H1 (cell line): ENCODE measurements around the gene POLR3GL.

Experiments used
- EGR1 ChIP-seq: IDR thresholded peaks from 2 replicates; pipeline ENCODE4 v1.6.1; 2011; ENCODE audit warnings: low read depth, low read length, borderline replicate concordance
- EZH2 ChIP-seq: fragments of 200-600 bp; sonication (generic); IDR thresholded peaks from 2 replicates; pipeline ENCODE4 v1.7.1; 2012; ENCODE audit warnings: low read depth, mild to moderate bottlenecking, moderate library complexity, low read length, inconsistent platforms; ENCODE audit not compliant: severe bottlenecking
- POLR2A ChIP-seq, 2 experiments: IDR thresholded peaks; 1 replicate in 1 of 2; 2 replicates in 1 of 2; pipeline ENCODE4 v1.6.1; 2011; ENCODE audit warnings: low read depth in 2 of 2, low read length in 2 of 2, mild to moderate bottlenecking in 2 of 2; ENCODE audit errors: control extremely low read depth in 1 of 2
- SAP30 ChIP-seq: fragments of 300-600 bp; sonication (generic); IDR thresholded peaks from 2 replicates; pipeline ENCODE4 v1.7.1; 2012; ENCODE audit warnings: low read length, moderate library complexity, mild to moderate bottlenecking, inconsistent platforms; ENCODE audit not compliant: insufficient read depth, insufficient replicate concordance
- SP1 ChIP-seq: IDR thresholded peaks from 2 replicates; pipeline ENCODE4 v1.6.1; 2011; ENCODE audit warnings: low read depth, low read length
- TCF12 ChIP-seq: IDR thresholded peaks from 2 replicates; pipeline ENCODE4 v1.6.1; 2011; ENCODE audit warnings: low read depth, mild to moderate bottlenecking, low read length
- TF ChIP-seq, protein P1 (sequence below), 3 experiments: IDR thresholded peaks; 1 replicate in 2 of 3; 2 replicates in 1 of 3; pipeline versions ENCODE4 v1.5.1 to v1.6.1; 2011; ENCODE audit warnings: low read length in 3 of 3, mild to moderate bottlenecking in 3 of 3, inconsistent platforms in 2 of 3, low read depth in 1 of 3, moderate library complexity in 1 of 3; ENCODE audit not compliant: insufficient read depth in 1 of 3; ENCODE audit errors: control extremely low read depth in 1 of 3
- TF ChIP-seq, protein P2 (sequence below): IDR thresholded peaks from 2 replicates; pipeline ENCODE4 v1.6.1; 2012; ENCODE audit warnings: inconsistent platforms

DNA sequence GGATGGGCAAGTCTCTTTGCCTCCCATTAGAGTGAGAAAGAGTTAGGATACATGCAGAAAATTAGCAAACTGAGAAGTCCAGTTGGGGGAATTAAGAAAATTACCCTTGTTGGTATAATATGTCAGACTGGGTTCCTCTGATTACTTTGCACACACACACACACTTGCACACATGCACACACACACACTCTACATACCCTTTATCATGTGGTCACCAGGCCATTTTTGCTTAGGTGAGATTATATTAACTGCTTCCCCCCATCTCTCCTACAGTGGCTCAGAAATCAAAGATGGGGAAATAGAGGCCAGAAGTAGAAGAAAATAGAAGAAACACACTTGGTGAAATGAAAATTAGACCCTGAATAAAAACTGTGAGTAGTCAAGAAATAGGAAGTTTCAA lies 5.8 kb upstream of the POLR3GL start:
- TF ChIP-seq, protein P1, sequence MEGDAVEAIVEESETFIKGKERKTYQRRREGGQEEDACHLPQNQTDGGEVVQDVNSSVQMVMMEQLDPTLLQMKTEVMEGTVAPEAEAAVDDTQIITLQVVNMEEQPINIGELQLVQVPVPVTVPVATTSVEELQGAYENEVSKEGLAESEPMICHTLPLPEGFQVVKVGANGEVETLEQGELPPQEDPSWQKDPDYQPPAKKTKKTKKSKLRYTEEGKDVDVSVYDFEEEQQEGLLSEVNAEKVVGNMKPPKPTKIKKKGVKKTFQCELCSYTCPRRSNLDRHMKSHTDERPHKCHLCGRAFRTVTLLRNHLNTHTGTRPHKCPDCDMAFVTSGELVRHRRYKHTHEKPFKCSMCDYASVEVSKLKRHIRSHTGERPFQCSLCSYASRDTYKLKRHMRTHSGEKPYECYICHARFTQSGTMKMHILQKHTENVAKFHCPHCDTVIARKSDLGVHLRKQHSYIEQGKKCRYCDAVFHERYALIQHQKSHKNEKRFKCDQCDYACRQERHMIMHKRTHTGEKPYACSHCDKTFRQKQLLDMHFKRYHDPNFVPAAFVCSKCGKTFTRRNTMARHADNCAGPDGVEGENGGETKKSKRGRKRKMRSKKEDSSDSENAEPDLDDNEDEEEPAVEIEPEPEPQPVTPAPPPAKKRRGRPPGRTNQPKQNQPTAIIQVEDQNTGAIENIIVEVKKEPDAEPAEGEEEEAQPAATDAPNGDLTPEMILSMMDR (IDR thresholded peaks at IDR 0.05; ENCODE audit: control extremely low read depth in 1 of 3, insufficient read depth in 1 of 3, low read depth in 1 of 3, low read length in 3 of 3): no peak
- no peak for TF ChIP-seq POLR2A (IDR thresholded peaks at IDR 0.05; ENCODE audit: control extremely low read depth in 1 of 2, low read depth in 2 of 2, low read length in 2 of 2)
- TF ChIP-seq, protein P2, sequence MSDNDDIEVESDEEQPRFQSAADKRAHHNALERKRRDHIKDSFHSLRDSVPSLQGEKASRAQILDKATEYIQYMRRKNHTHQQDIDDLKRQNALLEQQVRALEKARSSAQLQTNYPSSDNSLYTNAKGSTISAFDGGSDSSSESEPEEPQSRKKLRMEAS: no peak
- TF ChIP-seq TCF12: no peak
- TF ChIP-seq EZH2: no peak
- no peak for TF ChIP-seq SAP30
- no peak for TF ChIP-seq SP1
- no peak for TF ChIP-seq EGR1
